ENCODE measurements around the gene PHAX. TPM values are rescaled to one million over a fixed set of nuclear protein-coding genes. Genes with fewer than 3 reads are reported as not detected.

PHAX gene
- total RNA-seq, 1 donor from 2014 or later: 23.2 TPM

DNA sequence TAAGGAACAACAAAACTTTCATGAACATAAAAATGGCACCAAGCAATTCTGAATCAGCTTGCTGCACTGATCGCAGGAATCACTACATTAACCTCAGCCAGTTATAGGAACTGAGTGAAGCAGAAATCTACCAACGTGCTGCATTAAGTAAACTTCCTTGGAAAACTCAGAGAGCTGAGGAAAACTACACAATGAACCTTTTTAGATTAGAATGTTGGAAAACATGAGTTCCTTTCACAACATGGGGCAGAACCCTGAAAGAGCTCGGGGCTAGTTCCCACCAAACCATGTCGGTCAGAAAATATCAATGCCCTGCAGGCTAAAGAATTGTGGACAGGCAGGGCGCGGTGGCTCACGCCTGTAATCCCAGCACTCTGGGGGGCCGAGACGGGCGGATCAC lies 25.1 kb upstream of the PHAX start:
- Histone ChIP-seq H3K27ac (no peak overlapping the region), H3K36me3 (peaks cover 53% of the 10 kb centered on the region), H3K9me3 (no peaks in the 10 kb centered on the region), H3K4me3 (no peak overlapping the region), H3K4me1 (no peaks in the 10 kb centered on the region), H3K27me3 (no peaks in the 10 kb centered on the region)
- ATAC-seq (no peak), DNase-seq (no peak)
- intact Hi-C loops (cut with DNase I): no loop called here
- TF ChIP-seq, protein P1, sequence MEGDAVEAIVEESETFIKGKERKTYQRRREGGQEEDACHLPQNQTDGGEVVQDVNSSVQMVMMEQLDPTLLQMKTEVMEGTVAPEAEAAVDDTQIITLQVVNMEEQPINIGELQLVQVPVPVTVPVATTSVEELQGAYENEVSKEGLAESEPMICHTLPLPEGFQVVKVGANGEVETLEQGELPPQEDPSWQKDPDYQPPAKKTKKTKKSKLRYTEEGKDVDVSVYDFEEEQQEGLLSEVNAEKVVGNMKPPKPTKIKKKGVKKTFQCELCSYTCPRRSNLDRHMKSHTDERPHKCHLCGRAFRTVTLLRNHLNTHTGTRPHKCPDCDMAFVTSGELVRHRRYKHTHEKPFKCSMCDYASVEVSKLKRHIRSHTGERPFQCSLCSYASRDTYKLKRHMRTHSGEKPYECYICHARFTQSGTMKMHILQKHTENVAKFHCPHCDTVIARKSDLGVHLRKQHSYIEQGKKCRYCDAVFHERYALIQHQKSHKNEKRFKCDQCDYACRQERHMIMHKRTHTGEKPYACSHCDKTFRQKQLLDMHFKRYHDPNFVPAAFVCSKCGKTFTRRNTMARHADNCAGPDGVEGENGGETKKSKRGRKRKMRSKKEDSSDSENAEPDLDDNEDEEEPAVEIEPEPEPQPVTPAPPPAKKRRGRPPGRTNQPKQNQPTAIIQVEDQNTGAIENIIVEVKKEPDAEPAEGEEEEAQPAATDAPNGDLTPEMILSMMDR (IDR thresholded peaks at IDR 0.05): no peak

DNA sequence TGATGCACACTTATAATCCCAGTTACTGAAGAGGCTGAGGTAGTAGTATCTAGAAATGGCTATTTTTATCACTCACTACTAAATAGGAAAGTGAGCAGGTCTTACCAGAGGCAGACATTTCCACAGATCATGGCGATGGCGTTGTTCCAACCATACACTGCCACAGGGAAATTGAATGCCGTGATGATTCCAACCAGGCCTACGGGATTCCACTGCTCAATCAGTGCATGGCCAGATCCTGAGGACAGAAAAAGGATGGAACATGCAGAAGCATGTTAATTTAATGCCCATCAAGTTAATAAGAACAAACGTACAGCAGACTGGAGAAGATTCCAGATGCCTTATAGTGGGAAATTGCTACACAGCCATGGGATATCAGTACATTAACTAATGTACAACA lies 23.8 kb upstream of the PHAX start:
- no peak overlapping the region for H3K4me3 ChIP-seq
- peaks cover 64% of the 10 kb centered on the region for H3K36me3 ChIP-seq
- no peaks in the 10 kb centered on the region for H3K9me3 ChIP-seq
- H3K4me1 ChIP-seq: no peaks in the 10 kb centered on the region
- no peak for ATAC-seq
- intact Hi-C loops (cut with DNase I): no loop called here
- TF ChIP-seq, protein P1 (IDR thresholded peaks at IDR 0.05): no peak
- H3K27ac ChIP-seq: no peak overlapping the region
- no peaks in the 10 kb centered on the region for H3K27me3 ChIP-seq
- no peak for DNase-seq

DNA sequence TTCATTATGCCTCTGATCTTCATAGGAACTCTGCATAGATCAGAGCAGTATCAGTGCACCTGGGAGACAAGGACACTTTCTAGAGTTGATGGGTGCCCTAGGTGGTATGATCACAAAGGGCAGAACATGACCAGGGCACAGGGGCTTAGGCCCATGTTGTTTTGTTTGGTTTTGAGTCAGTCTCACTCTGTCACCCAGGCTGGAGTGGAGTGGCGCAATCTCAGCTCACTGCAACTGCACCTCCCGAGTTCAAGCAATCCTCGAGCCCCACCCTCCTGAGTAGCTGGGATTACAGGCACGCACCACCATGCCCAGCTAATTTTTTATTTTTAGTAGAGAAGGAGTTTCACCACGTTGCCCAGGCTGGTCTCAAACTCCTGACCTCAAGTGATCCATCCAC lies 23.3 kb upstream of the PHAX start:
- H3K36me3 ChIP-seq: peaks cover 67% of the 10 kb centered on the region
- H3K4me1 ChIP-seq: no peaks in the 10 kb centered on the region
- ATAC-seq (no peak), DNase-seq (no peak)
- H3K27ac ChIP-seq: no peak overlapping the region
- intact Hi-C loops (cut with DNase I): no loop called here
- H3K4me3 ChIP-seq: no peak overlapping the region
- TF ChIP-seq, protein P1 (IDR thresholded peaks at IDR 0.05): no peak
- H3K9me3 ChIP-seq: no peaks in the 10 kb centered on the region
- no peaks in the 10 kb centered on the region for H3K27me3 ChIP-seq

DNA sequence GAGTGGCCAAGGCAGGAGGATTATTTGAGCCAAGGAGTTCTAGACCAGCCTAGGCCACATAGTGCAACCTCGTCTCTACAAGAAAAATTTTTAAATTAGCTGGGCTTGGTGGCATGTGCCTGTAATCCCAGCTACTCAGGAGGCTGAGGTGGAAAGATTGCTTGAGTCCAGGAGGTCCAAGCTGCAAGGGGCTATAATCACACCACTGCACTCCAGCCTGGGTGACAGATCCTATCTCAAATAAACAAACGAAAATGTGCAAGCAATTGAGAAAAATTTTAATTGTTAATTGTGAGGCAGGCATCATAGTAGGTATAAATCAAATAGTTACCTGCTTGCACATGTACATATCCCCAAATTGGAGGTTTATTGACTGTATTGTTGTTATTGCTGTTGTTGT lies 21.0 kb upstream of the PHAX start:
- DNase-seq (no peak), ATAC-seq (no peak)
- no peaks in the 10 kb centered on the region for H3K27me3 ChIP-seq
- no peak overlapping the region for H3K4me3 ChIP-seq
- H3K4me1 ChIP-seq: no peaks in the 10 kb centered on the region
- intact Hi-C loops (cut with DNase I): no loop called here
- no peaks in the 10 kb centered on the region for H3K9me3 ChIP-seq
- H3K27ac ChIP-seq: no peak overlapping the region
- peaks cover 71% of the 10 kb centered on the region for H3K36me3 ChIP-seq
- TF ChIP-seq, protein P1 (IDR thresholded peaks at IDR 0.05): no peak

DNA sequence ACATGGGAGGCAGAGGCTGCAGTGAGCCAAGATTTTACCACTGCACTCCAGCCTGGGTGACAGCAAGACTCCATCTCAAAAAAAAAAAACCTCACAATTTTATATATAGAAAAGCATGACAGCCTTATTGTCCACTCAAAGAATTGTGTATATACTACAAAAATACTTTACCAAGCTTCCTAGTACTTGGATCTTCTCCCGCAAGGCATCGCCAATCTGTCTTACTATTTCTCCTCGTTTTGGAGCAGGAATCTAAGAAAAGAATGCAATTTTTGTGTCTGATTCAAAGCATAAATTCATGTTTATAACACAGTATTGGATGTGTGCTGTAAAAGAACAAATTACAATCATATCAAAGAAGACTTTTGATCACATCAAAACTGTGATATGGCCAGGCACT lies 17.0 kb upstream of the PHAX start:
- no peak overlapping the region for H3K4me3 ChIP-seq
- H3K4me1 ChIP-seq: no peaks in the 10 kb centered on the region
- TF ChIP-seq, protein P1 (IDR thresholded peaks at IDR 0.05): no peak
- ATAC-seq (no peak), DNase-seq (no peak)
- no peak overlapping the region for H3K27ac ChIP-seq
- no peaks in the 10 kb centered on the region for H3K9me3 ChIP-seq
- no peaks in the 10 kb centered on the region for H3K27me3 ChIP-seq
- intact Hi-C loops (cut with DNase I): no loop called here
- H3K36me3 ChIP-seq: peaks cover 53% of the 10 kb centered on the region

All from upper lobe of right lung (tissue), 1 donor.